ENCODE results near the gene RTL1. TPM values are rescaled to one million over a fixed set of nuclear protein-coding genes. Genes with fewer than 3 reads are reported as not detected.

RTL1 gene
- polyA plus RNA-seq, 4 donors = 0.18 TPM; not detected in 3

GRCh38 chr14:100874411-100875091 is 29.0 kb downstream of the RTL1 start:
- Histone ChIP-seq H3K9me3 (ENCODE audit: control insufficient read depth in 2 of 2, insufficient read depth in 1 of 2, low read depth in 1 of 2, low read length in 1 of 2) (no peaks in the 10 kb centered on the region), H3K27ac (ENCODE audit: low read depth in 1 of 3, low read length in 2 of 3) (no peak overlapping the region), H3K4me1 (ENCODE audit: control insufficient read depth in 3 of 3, insufficient read depth in 2 of 3, low read depth in 1 of 3, low read length in 2 of 3) (no peaks in the 10 kb centered on the region), H3K4me3 (ENCODE audit: low read depth in 1 of 3, low read length in 3 of 3) (no peak overlapping the region), H3K27me3 (ENCODE audit: control insufficient read depth in 3 of 3, insufficient read depth in 3 of 3, low read length in 3 of 3) (no peaks in the 10 kb centered on the region), H3K36me3 (ENCODE audit: control insufficient read depth in 3 of 3, insufficient read depth in 2 of 3, low read depth in 1 of 3, low read length in 3 of 3) (no peaks in the 10 kb centered on the region)
- 84 to 85% (median 85%) methylated on average over 20 to 21 of the region's 21 CpGs for WGBS, 3 donors
- FAIRE-seq (no peak), DNase-seq (no peak)

GRCh38 chr14:100874051-100874410 is 29.5 kb downstream of the RTL1 start:
- no peaks in the 10 kb centered on the region for H3K27me3 ChIP-seq (ENCODE audit: control insufficient read depth in 3 of 3, insufficient read depth in 3 of 3, low read length in 3 of 3)
- DNase-seq (no peak), FAIRE-seq (no peak)
- WGBS, 3 donors = 85 to 91% (median 90%) methylated on average over 4 of the region's 4 CpGs
- H3K4me1 ChIP-seq (ENCODE audit: control insufficient read depth in 3 of 3, insufficient read depth in 2 of 3, low read depth in 1 of 3, low read length in 2 of 3) = no peaks in the 10 kb centered on the region
- no peaks in the 10 kb centered on the region for H3K9me3 ChIP-seq (ENCODE audit: control insufficient read depth in 2 of 2, insufficient read depth in 1 of 2, low read depth in 1 of 2, low read length in 1 of 2)
- H3K27ac ChIP-seq (ENCODE audit: low read depth in 1 of 3, low read length in 2 of 3) = no peak overlapping the region
- no peaks in the 10 kb centered on the region for H3K36me3 ChIP-seq (ENCODE audit: control insufficient read depth in 3 of 3, insufficient read depth in 2 of 3, low read depth in 1 of 3, low read length in 3 of 3)
- H3K4me3 ChIP-seq (ENCODE audit: low read depth in 1 of 3, low read length in 3 of 3) = no peak overlapping the region

GRCh38 chr14:100873096-100873482 is 30.4 kb downstream of the RTL1 start:
- Histone ChIP-seq H3K9me3 (ENCODE audit: control insufficient read depth in 2 of 2, insufficient read depth in 1 of 2, low read depth in 1 of 2, low read length in 1 of 2) (no peaks in the 10 kb centered on the region), H3K27me3 (ENCODE audit: control insufficient read depth in 3 of 3, insufficient read depth in 3 of 3, low read length in 3 of 3) (no peaks in the 10 kb centered on the region), H3K4me3 (ENCODE audit: low read depth in 1 of 3, low read length in 3 of 3) (no peak overlapping the region), H3K4me1 (ENCODE audit: control insufficient read depth in 3 of 3, insufficient read depth in 2 of 3, low read depth in 1 of 3, low read length in 2 of 3) (no peaks in the 10 kb centered on the region), H3K36me3 (ENCODE audit: control insufficient read depth in 3 of 3, insufficient read depth in 2 of 3, low read depth in 1 of 3, low read length in 3 of 3) (no peaks in the 10 kb centered on the region), H3K27ac (ENCODE audit: low read depth in 1 of 3, low read length in 2 of 3) (no peak overlapping the region)
- FAIRE-seq = no peak
- WGBS, 3 donors = 60 to 67% (median 64%) methylated on average over 3 of the region's 3 CpGs
- no peak for DNase-seq

DNA sequence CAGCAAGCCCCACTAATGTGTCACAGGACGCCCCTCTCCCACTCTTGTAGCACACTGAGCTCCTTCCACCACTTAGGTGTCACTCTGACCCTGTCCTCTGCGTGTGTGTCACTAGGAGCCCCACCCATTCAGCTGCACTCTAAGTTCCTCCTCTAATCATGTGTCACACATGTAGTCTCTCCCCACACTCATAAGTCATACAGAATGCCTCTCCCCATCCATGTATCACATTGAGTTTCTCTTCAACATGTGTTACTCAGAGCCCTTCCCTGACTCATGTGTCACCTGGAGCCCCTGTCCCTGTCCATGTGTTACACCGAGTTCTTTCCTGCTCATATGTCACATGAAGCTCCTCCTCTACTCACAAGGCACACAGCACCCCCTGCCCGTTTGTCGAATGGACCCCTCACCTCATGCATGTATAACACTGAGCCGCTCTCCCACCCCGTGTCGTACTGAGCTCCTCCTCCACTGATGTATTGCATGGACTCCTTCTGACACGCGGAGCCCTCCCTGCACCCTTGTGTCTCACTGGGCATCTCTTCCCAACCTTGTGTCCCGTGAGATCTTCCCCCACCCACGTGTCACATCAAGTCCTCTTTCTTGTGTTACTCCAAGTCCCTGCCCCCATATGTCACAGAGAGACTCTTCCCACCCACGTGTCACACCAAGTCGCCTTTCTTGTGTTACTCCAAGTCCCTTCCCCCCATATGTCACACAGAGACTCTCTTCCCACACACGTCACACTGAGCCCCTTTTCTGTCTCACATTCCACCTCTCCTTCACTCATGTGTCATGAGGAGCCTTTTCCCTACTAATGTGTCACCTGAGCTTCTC is 31.0 kb downstream of the RTL1 start:
- Histone ChIP-seq H3K4me1 (ENCODE audit: control insufficient read depth in 3 of 3, insufficient read depth in 2 of 3, low read depth in 1 of 3, low read length in 2 of 3) (no peaks in the 10 kb centered on the region), H3K36me3 (ENCODE audit: control insufficient read depth in 3 of 3, insufficient read depth in 2 of 3, low read depth in 1 of 3, low read length in 3 of 3) (no peaks in the 10 kb centered on the region), H3K4me3 (ENCODE audit: low read depth in 1 of 3, low read length in 3 of 3) (no peak overlapping the region), H3K27me3 (ENCODE audit: control insufficient read depth in 3 of 3, insufficient read depth in 3 of 3, low read length in 3 of 3) (no peaks in the 10 kb centered on the region), H3K27ac (ENCODE audit: low read depth in 1 of 3, low read length in 2 of 3) (no peak overlapping the region), H3K9me3 (ENCODE audit: control insufficient read depth in 2 of 2, insufficient read depth in 1 of 2, low read depth in 1 of 2, low read length in 1 of 2) (no peaks in the 10 kb centered on the region)
- no peak for DNase-seq
- 73 to 79% (median 76%) methylated on average over 15 of the region's 15 CpGs for WGBS, 3 donors
- no peak for FAIRE-seq

DNA sequence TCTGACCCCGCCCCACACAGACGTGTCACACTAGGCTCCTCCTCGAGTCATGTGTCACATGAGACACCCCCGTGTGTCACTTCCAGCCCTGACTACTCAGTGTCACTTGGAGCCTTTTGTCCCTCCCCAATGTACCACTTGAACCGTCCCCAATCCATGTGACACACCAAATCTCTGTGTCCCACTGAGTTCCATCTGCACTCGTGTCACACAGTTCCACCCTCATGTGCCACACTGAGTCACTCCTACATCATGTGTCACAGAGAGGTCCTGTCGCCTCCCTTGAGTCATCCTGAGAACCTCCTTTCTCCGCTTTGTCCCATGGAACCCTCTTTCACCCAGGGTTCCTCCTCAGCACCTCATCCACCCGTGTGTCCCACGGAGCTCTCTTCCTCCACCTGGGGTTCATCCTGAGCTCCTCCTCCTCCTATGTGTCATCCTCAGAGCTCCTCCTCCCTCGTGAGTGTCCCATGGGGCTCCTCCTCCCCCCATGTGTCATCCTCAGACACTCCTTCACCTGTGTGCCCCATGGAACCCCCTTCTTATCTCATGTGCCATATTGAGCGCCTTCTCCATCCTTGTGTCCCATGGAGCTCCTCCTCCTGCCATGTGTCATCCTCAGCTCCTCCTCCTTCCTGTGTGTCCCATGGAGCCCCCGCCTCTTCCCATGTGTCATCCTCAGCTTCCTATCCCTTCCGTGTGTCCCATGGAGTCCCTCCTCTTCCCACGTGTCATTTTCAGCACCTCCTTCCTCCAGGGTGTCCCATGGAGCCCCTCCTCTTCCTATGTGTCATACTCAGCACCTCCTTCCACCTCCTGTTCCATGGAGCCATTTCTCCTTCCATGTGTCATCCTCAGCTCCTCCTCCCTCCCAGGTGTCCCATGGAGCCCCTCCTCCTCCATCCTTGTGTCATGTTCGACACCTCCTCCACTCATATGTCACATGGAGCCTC is 32.0 kb downstream of the RTL1 start:
- no peak overlapping the region for H3K4me3 ChIP-seq (ENCODE audit: low read depth in 1 of 3, low read length in 3 of 3)
- H3K9me3 ChIP-seq (ENCODE audit: control insufficient read depth in 2 of 2, insufficient read depth in 1 of 2, low read depth in 1 of 2, low read length in 1 of 2) = no peaks in the 10 kb centered on the region
- H3K4me1 ChIP-seq (ENCODE audit: control insufficient read depth in 3 of 3, insufficient read depth in 2 of 3, low read depth in 1 of 3, low read length in 2 of 3) = no peaks in the 10 kb centered on the region
- no peak for FAIRE-seq
- H3K27ac ChIP-seq (ENCODE audit: low read depth in 1 of 3, low read length in 2 of 3) = no peak overlapping the region
- no peak for DNase-seq
- H3K27me3 ChIP-seq (ENCODE audit: control insufficient read depth in 3 of 3, insufficient read depth in 3 of 3, low read length in 3 of 3) = no peaks in the 10 kb centered on the region
- no peaks in the 10 kb centered on the region for H3K36me3 ChIP-seq (ENCODE audit: control insufficient read depth in 3 of 3, insufficient read depth in 2 of 3, low read depth in 1 of 3, low read length in 3 of 3)
- 64 to 75% (median 66%) methylated on average over 15 to 16 of the region's 16 CpGs for WGBS, 3 donors

DNA sequence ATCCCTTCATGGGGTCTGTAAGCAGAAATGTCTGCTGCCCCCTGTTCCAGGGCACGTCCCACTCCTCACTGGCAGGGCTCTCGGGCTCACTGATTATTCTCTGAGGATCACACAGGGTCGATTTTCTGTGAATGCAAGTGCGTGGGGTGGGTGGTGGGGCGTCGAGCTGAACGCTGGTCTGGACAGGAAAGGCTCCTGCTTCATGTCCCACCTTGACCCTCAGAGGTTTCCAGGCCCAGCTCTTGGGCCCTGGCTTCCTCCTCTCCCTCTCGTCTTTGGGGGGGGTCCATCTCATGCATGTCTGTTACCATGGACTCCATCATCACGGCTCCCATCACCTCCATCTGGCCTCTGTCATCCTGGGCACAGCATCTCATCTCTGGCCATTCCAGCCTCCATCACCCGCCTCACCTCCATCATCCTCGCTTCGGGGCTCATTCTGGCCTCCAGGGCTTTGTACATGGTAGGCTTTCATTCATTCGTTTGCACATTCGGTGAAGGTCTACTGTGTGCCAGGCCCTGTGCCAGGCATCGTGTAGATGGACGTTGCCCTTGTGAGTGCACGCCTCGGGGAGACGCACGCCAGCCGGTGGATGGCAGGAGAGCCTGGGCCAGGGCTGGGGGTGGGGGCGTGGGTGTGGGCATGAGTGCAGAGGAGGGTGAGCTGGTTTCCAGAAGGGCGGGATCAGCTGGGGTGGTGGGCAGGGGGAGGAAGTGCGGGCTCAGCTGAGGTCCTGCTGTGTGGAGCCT is 34.7 kb downstream of the RTL1 start:
- Histone ChIP-seq H3K36me3 (ENCODE audit: control insufficient read depth in 3 of 3, insufficient read depth in 2 of 3, low read depth in 1 of 3, low read length in 3 of 3) (peaks cover 0 to 2% (median 0%) of the 10 kb centered on the region in 3 donors), H3K27ac (ENCODE audit: low read depth in 1 of 3, low read length in 2 of 3) (no peak overlapping the region), H3K4me1 (ENCODE audit: control insufficient read depth in 3 of 3, insufficient read depth in 2 of 3, low read depth in 1 of 3, low read length in 2 of 3) (no peaks in the 10 kb centered on the region), H3K4me3 (ENCODE audit: low read depth in 1 of 3, low read length in 3 of 3) (no peak overlapping the region), H3K27me3 (ENCODE audit: control insufficient read depth in 3 of 3, insufficient read depth in 3 of 3, low read length in 3 of 3) (no peaks in the 10 kb centered on the region), H3K9me3 (ENCODE audit: control insufficient read depth in 2 of 2, insufficient read depth in 1 of 2, low read depth in 1 of 2, low read length in 1 of 2) (no peaks in the 10 kb centered on the region)
- FAIRE-seq (no peak), DNase-seq (no peak)
- 67 to 86% (median 72%) methylated on average over 22 of the region's 24 CpGs for WGBS, 3 donors

- H3K36me3 ChIP-seq (ENCODE audit: control insufficient read depth in 3 of 3, insufficient read depth in 2 of 3, low read depth in 1 of 3, low read length in 3 of 3) = peaks cover 0 to 2% (median 0%) of the 10 kb centered on the region in 3 donors
- no peak for FAIRE-seq
- WGBS, 3 donors = 76 to 87% (median 81%) methylated on average over 9 to 13 of the region's 13 CpGs
- H3K27me3 ChIP-seq (ENCODE audit: control insufficient read depth in 3 of 3, insufficient read depth in 3 of 3, low read length in 3 of 3) = no peaks in the 10 kb centered on the region
- H3K4me1 ChIP-seq (ENCODE audit: control insufficient read depth in 3 of 3, insufficient read depth in 2 of 3, low read depth in 1 of 3, low read length in 2 of 3) = no peaks in the 10 kb centered on the region
- H3K27ac ChIP-seq (ENCODE audit: low read depth in 1 of 3, low read length in 2 of 3) = no peak overlapping the region
- no peaks in the 10 kb centered on the region for H3K9me3 ChIP-seq (ENCODE audit: control insufficient read depth in 2 of 2, insufficient read depth in 1 of 2, low read depth in 1 of 2, low read length in 1 of 2)
- DNase-seq = no peak
- H3K4me3 ChIP-seq (ENCODE audit: low read depth in 1 of 3, low read length in 3 of 3) = no peak overlapping the region
These were observed 35.7 kb downstream of the RTL1 start for GRCh38 chr14:100867631-100868315.
